Endothelial cell (in vitro differentiated cells): ENCODE results near the gene ELAVL1. TPM values are rescaled to one million over a fixed set of nuclear protein-coding genes. Genes with fewer than 3 reads are reported as not detected.

Source experiments
- DNase-seq: peaks from one replicate; pipeline ENCODE4 v3.0.0; 2021; ENCODE audit warnings: low spot score
- H3K27ac Mint-ChIP-seq: one replicate; pipeline ENCODE4 v1.8.0; 2021; ENCODE audit warnings: mixed read lengths, inconsistent platforms; ENCODE audit not compliant: unreplicated experiment
- H3K27me3 Mint-ChIP-seq: one replicate; pipeline ENCODE4 v1.8.0; 2021; ENCODE audit warnings: mild to moderate bottlenecking, moderate library complexity, mixed read lengths, inconsistent platforms; ENCODE audit not compliant: unreplicated experiment
- H3K36me3 Mint-ChIP-seq: one replicate; pipeline ENCODE4 v1.8.0; 2021; ENCODE audit warnings: mild to moderate bottlenecking, low read depth, mixed read lengths, inconsistent platforms; ENCODE audit not compliant: unreplicated experiment
- H3K4me1 Mint-ChIP-seq: one replicate; pipeline ENCODE4 v1.8.0; 2021; ENCODE audit warnings: mild to moderate bottlenecking, mixed read lengths, inconsistent platforms; ENCODE audit not compliant: unreplicated experiment
- H3K4me3 Mint-ChIP-seq: one replicate; pipeline ENCODE4 v1.8.0; 2021; ENCODE audit warnings: mild to moderate bottlenecking, mixed read lengths, inconsistent platforms; ENCODE audit not compliant: unreplicated experiment
- H3K9me3 Mint-ChIP-seq: one replicate; pipeline ENCODE4 v1.8.0; 2021; ENCODE audit warnings: mixed read lengths, inconsistent platforms; ENCODE audit not compliant: unreplicated experiment
- total RNA-seq: library from RNA; stranded (reverse); fragmentation: NEBNext Ultra II Directional; extraction: Animal tissue kit (Norgen Biotek cat#: 25700); gene quantifications from one replicate; pipeline ENCODE4 v1.2.1, GENCODE V29; 2021; ENCODE audit not compliant: unreplicated experiment
- TF ChIP-seq, protein P1 (sequence below): fragments of 200-600 bp; sonication (generic); IDR thresholded peaks from one replicate; pipeline ENCODE4 v1.5.0; 2021; ENCODE audit warnings: antibody characterized with exemption; ENCODE audit not compliant: unreplicated experiment

Gene ELAVL1
- total RNA-seq, 1 donor from 2014 or later = 135 TPM

DNA sequence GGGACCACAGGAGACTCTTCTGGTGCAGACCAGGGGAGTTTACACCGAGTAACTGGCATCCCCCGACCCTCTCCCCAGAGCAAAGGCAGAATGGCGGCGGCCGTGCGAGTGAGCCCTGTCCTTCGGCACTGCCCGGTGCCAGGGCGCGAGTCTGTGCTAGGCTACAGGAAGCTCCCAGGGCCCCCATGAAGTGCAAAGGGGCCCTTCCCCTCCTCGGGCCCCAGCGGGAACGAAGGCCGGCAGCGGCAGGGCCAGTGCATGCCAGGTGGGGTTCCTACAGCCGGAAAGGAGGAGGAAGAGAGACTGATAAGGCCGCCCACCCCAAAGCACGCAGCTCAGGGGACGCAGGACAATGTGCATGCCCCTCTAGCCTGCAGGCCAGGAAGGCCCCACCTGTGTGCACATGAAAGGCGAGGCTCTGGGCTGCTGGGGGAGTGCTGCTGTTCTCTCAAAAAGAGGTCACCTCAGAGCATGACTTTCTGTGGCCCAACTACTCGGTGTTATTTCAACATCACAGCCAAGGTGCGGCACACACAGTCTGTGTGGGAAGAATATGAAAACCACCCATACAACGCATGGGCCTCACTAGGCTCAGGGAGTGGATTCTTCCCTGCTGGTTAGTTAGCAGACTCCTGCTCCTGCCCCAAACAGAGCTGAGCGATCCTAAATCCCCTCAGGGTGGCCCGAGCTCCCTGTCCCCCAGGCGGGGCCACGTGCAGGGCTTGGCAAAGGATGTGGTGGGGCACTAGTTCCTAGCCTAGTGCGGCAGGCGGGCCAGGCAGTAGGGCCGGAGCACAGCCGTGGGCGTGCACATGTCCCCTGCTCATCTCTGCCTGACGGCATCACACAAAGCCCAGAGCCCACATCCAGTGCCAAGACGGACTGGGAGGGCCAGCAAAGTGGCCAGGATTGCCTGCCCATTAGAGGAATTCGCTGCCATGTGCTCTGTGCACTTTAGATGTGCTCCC, 33.6 kb downstream of the ELAVL1 start:
- H3K27ac Mint-ChIP-seq = no peak overlapping the region
- TF ChIP-seq, protein P1, sequence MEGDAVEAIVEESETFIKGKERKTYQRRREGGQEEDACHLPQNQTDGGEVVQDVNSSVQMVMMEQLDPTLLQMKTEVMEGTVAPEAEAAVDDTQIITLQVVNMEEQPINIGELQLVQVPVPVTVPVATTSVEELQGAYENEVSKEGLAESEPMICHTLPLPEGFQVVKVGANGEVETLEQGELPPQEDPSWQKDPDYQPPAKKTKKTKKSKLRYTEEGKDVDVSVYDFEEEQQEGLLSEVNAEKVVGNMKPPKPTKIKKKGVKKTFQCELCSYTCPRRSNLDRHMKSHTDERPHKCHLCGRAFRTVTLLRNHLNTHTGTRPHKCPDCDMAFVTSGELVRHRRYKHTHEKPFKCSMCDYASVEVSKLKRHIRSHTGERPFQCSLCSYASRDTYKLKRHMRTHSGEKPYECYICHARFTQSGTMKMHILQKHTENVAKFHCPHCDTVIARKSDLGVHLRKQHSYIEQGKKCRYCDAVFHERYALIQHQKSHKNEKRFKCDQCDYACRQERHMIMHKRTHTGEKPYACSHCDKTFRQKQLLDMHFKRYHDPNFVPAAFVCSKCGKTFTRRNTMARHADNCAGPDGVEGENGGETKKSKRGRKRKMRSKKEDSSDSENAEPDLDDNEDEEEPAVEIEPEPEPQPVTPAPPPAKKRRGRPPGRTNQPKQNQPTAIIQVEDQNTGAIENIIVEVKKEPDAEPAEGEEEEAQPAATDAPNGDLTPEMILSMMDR = no peak
- no peaks in the 10 kb centered on the region for H3K4me1 Mint-ChIP-seq
- H3K9me3 Mint-ChIP-seq = no peaks in the 10 kb centered on the region
- DNase-seq = no peak
- peaks cover 5% of the 10 kb centered on the region for H3K27me3 Mint-ChIP-seq
- peaks cover 28% of the 10 kb centered on the region for H3K36me3 Mint-ChIP-seq
- H3K4me3 Mint-ChIP-seq = no peak overlapping the region

DNA sequence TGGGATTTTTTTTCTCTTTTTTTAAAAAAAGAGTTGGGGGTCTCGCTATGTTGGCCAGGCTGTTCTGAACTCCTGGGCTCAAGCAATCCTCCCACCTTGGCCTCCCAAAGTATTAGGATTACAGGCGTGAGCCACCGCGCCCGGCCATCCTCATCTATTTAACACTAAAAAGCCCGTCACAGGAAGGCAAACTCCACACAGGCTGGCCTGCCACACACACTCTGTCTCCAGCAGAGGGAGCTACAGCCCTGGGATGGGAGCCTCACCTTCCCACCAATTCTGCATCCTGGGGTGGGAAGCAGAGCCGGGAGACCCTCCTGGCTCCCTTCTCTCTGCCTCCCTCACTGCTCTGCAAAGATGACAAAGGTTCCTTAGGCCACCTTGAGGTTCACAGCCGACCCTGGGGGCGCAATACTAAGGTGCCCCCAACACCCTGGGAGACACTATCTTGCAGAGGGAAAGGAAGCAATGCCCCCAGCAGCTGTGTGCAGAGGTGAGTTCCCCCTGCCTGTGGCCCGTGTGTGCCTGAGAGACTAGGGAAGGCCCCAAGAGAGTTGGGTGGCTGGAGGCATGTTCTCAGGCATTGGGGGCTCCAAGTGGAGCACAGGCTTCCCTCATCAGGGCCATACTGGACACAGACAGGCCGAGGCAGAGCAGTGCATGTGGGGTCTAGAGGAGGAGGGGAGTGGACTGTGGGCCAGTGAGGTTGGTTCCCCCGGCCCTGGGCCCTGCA, 34.6 kb downstream of the ELAVL1 start:
- peaks cover 33% of the 10 kb centered on the region for H3K36me3 Mint-ChIP-seq
- peaks cover 4% of the 10 kb centered on the region for H3K4me1 Mint-ChIP-seq

DNA sequence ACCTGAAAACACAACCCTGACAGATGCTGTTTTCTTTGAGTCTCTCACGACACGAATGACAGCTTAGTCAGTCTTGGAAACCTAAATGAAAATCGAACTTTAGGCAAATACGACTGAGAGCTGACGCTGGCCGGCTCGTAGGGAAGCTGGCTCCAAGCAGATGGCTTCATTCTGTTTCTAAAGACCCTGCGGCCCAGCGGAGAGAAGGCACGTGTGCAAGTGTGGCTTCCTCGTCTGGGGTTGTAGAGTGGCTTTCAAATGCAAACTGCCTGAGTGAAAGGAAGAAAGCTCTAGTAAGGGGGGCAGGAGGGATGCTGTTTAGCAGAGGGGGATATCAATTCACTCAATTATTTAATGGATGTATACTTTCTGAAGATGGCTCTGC, 35.9 kb downstream of the ELAVL1 start:
- H3K27me3 Mint-ChIP-seq = peaks cover 8% of the 10 kb centered on the region
- peaks cover 35% of the 10 kb centered on the region for H3K36me3 Mint-ChIP-seq
- H3K4me3 Mint-ChIP-seq = no peak overlapping the region
- no peak overlapping the region for H3K27ac Mint-ChIP-seq
- DNase-seq = no peak
- peaks cover 8% of the 10 kb centered on the region for H3K4me1 Mint-ChIP-seq
- H3K9me3 Mint-ChIP-seq = no peaks in the 10 kb centered on the region
- TF ChIP-seq, protein P1 = no peak

More for the DNA sequence above, 34.6 kb downstream of the ELAVL1 start:
- Mint-ChIP-seq H3K27me3 (peaks cover 8% of the 10 kb centered on the region), H3K4me3 (no peak overlapping the region), H3K27ac (no peak overlapping the region), H3K9me3 (no peaks in the 10 kb centered on the region)
- TF ChIP-seq, protein P1 = peak; percentile 74
- peak; percentile 69 for DNase-seq

DNA sequence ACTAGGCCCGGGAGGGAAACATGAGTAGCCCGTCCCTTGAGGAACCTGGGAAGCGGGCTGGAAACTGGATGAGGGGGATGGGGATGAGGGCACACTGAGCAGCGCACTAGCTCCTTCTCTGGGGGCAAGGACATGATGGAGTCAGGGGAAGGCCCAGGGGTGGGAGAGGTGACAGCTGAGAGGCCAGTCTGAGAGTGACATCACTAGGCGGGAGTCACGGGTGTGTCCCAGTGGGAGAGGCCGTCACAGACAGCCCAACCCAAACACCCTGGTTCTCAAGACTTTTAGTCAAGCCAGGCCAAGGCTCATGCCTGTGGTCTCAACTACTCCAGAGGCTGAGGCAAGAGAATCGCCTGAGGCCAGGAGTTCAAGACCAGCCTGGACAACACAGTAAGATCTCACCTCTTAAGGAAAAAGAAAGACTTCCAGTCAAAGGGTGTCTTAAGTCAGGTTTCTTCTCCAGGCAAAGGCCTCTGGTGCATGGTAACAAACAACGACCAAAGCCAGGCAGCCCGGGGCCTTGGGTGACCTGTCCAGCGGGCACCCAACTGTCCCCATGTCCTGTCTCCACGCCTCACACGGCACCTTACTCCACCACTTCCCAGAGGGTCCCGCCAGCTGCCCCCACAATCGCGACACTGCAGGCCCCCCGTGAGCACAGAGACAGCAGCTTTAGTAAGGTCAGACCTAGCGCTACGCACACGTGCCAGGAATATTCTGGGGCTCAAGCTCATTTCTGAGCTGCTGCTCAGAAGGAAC, 36.5 kb downstream of the ELAVL1 start:
- DNase-seq = no peak
- Mint-ChIP-seq H3K36me3 (peaks cover 30% of the 10 kb centered on the region), H3K9me3 (no peaks in the 10 kb centered on the region), H3K4me3 (no peak overlapping the region), H3K27me3 (peaks cover 7% of the 10 kb centered on the region), H3K4me1 (peaks cover 8% of the 10 kb centered on the region), H3K27ac (no peak overlapping the region)
- TF ChIP-seq, protein P1 = no peak
